ENCODE measurements around the gene COQ8B.

DNA sequence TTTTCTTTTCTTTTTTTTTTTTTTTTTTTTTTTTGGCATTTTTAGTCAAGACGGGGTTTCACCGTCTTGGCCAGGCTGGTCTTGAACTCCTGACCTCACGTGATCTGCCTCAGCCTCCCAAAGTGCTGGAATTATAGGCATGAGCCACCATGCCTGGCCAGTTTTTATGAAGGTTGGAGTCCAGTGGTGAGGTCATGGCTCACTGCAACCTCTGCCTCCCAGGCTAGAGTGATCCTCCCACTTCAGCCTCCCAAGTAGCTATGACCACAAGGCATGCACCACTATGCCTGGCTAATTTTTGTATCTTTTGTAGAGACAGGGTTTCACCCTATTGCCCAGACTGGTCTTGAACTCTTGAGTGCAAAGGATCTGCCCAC lies 38.5 kb upstream of the COQ8B start:
- TF ChIP-seq YY1 (IDR thresholded peaks at IDR 0.05; ENCODE audit: insufficient read depth, insufficient read length) (no peak), ZNF274 (IDR thresholded peaks at IDR 0.05; ENCODE audit: low read depth, low read length) (no peak), SUZ12 (IDR thresholded peaks at IDR 0.05; ENCODE audit: extremely low read depth, insufficient read depth, insufficient read length) (no peak)

Data from NT2/D1 (cell line).